A172 (cell line): ENCODE measurements around the gene CCDC88C. TPM values are rescaled to one million over a fixed set of nuclear protein-coding genes. Genes with fewer than 3 reads are reported as not detected.

Experiments used
- DNase-seq: peaks from one replicate; pipeline ENCODE4 v3.0.0-alpha.2; 2015; ENCODE audit warnings: low spot score
- total RNA-seq: library from RNA; depleted of rRNA; stranded (reverse); fragments of >200 nt; shearing (Covaris generic); gene quantifications from 2 replicates; pipeline ENCODE4 v1.2.3, GENCODE V29; 2014

Gene CCDC88C
- total RNA-seq, 1 experiment from 2014 or later = 4.7 TPM

DNA sequence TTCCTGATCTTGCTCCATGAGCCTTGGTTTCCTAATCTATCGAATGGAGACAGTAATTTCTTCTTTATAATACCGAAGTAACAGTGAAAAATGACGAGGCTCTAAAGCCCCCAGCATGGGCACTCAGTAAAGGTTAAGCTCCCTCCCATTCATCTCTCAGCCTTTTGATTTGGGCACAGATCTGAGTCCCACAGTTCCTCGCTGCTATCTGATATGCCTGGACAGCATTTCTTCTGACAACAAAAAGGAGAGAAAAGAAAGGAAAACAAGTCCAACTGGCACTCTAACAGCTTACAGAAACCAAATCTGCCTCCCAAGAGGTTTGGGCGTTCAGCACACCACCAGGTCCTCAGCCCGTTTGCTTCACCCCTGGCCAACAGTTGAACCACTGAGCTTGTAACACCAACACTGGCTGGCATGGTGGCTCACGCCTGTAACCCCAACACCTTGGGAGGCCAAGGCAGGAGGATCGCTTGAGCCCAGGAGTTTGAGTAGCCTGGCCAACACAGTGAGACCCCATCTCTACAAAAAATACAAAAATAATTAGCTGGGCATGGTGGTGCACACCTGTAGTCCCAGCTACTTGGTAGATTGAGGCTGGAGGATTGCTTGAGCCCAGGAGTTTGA lies 19.5 kb downstream of the CCDC88C start:
- DNase-seq = no peak

DNA sequence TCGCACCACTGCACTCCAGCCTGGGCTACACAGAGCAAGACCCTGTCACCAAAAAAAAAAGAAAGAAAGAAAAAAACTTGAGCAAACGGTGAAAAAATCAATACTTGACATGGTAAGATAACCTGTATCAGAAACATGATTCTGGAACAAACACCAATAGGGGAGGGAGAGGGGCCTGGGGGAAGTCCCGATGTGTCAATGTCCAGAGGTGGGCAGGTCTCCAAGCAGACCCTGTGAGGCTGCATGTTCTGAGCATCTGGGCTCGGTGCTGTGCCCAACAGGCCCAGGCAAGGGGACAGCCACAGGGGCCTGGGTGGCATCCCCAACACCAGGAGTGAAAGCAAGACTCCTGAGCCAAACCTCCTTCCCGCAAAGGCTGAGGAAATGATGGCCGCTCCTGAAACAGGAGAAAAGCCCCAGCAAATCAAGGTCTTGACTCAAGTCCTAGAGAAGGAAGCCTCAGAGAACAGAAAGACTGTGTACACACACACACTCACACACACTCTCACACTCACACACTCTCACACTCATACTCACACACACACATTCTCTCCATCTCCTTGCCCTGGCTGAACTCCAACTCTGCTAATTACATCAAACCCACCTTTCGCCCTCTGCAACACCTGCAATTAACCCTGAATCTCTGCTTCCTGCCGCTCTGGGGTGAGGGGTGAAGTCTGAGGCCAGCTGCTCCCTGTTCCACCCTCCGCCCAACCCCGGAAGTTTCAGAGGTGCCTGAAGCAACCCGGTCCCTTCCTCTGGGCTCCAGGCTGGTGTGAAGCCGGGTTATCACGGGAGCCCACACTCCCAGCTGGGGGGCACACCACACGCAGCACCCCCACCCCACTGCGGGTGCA lies 20.4 kb downstream of the CCDC88C start:
- no peak for DNase-seq

DNA sequence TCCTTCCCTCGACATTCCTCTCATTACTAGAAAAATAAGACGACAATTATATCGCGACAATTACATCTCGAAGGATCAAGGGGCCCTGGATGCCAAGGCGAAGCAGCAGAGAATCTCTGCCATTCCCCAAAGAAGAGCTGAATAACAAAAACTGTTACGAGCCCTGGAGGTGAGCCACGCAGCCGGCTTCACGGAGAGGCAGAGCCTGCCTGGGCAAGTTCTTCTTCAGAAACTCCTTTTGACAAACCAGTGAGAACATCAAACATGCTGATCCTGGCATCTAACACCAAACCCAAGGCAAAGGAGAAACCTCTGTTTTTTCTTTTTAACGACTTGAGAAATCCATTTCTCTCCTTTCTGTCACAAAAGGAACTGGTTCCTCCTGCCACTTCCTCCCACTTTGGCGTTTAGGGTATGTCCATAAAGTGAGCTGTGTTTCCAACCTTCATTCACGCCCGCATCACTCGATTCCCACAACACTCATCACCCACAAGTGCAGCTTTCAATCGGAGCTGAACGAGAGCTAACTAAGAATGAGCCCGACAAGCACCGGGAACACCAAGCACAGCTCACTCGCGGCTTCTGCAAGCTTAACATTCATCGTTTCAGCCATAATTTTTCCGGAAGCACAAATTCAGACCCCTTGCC lies 21.5 kb downstream of the CCDC88C start:
- no peak for DNase-seq

DNA sequence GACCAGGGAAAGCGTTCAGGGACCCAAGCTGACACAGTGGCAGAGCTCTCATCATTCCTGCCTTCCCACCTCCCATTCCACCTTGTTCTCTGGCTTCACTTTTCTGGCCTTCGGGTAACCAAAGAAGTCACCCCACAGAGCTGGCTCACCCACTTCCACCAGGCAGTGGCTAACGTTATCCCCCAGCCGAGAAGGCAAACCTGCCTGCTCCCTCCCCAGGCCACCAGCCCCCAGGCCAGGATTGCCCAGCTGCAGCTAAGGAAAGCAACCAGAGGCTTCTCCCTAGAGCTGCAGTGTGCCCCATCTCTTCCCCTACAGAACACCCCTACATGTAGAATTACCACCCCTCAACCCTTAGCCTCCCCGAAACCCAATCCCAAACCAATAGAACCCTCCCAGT lies 22.2 kb downstream of the CCDC88C start:
- DNase-seq = no peak

DNA sequence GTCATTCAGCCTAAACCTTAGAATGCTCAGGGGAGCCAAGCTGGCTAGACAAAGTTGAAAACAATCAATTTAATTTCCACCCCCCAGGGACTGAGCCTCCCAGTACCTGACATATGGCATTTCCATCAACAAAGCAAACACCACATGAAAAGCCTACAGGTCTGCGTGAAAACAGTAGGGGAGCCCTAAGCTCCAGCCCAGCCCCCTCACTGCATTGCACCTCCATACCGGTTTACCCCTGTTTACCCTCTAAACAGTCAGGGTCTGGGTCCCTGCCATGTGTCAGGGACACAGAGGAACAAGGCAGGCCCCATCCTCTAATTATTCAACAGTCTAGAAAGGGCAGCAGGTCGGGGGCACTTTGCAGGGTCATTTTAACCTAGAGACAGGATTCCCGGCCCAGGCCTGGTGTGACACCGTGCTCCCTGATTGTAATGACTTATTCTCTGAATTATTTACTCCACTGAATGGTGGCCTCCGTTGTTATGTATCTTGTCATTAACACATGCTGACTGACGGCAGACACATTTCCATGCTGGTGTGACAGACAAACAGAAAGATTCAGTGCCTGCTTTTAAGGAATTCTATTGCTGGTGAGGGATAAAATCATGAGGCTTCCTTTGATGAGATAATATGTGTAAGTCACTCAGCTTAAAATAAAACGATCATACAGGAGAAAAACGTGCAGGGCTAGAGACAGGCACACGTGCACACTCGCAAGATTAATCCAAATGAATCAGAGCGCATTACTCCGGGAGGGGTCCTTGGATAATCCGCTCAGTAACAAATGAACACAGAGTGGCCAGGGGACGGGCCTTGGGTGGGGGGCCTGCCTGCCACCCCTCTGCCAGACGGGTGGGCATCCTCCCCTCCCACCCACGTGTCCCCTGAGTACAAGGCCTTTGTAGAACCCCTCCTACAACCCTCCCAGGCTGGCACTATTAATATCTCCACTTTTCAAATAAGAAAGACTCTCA lies 23.2 kb downstream of the CCDC88C start:
- no peak for DNase-seq

DNA sequence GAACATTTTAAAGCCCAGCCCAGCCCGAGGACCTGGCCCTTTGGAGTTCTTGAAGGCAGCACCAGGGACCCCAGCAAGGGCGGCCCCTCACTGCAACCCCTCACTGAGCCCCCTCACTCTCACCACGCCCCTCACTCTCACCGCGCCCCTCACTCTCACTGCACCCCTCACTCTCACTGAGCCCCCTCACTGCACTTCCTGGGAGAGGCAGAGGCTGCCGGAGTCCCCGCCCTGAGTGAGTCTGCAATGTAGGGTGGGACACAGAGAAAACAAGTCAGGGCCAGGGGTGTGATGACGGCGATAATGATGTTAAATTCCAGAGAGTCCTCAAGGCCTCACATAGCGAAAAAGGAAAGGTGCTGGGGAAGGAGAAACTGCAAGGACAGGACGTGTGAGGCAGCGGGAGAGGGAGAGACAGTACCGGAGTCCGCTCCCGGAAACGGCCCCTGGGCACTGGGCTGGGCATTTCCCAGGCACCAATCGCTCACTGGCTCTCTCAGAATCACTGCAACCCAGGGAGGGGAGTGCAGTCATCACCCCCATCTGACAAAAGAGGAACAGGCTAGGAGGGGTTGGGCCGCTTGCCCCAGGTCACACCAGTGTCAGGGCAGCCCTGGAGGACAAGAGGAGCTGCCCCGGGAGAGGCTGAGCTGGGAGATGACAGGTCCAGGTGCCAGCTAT lies 24.9 kb downstream of the CCDC88C start:
- no peak for DNase-seq

DNA sequence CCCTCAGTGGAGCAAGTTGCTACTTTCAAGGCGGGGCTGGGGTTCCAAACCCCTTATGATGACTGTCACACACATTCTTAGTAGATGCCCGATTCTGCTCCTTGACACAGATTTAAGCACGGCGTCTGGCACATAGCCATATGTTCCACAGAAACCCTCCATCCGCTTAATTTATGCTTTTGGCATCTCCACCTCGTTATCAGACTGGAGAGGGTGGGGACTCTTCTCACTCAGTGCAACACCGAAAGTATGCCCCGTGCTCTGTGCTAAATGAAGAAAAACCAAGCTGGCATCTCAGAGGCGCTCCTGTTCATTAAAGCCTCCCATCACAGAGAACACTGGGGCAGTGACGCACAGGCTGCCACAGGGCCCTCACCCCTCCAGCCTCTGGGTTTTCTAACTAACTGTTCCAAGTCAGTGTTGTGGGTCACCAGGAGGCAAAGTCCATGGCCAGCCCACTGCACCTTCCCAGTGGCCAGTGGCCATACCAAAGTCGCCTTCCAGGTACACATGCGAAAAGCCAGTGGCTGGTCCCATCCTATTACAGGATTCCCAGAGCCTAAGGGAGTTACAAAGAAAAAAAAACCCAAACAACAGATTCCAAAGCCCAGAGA lies 27.3 kb downstream of the CCDC88C start:
- no peak for DNase-seq

DNA sequence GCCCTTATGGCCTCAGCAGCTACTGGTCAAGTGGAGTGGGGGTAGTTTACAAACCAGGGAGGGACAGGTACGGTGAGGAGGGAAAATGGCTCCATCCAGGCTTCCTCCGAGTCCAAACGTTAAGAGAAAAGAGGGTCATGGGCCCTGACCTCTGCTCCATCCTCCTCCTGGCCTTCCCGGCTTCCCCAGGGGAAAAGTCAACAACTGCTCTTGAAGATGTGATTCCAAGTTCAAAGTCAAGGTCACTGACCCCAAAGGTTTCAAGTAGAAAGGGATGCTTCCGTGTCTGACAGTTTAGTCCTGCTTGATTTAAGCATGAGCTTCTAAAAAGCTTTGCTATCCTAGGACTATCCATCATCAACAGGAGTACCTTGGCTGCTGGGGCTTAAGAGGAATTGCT lies 28.5 kb downstream of the CCDC88C start:
- DNase-seq = no peak

DNA sequence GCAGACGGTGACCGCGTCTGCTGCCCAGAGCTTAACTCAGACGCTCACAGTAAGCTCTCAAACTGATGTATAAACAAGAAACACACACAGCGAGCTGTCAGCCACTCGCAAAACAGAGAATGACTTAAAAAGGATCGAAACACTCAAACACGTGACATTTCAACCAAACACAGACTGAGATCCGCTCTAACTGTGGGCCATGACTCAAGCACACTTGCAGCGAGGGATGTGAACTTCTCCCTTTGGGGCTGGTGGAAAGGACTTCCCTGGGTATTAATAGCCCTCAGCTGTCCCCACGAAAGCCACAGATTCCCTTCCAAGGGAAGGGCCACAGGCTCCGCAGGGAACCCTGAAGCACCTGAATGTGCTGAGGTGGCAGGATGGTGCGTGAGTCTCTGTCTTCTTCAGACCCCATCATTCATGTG lies 29.1 kb downstream of the CCDC88C start:
- DNase-seq = no peak

DNA sequence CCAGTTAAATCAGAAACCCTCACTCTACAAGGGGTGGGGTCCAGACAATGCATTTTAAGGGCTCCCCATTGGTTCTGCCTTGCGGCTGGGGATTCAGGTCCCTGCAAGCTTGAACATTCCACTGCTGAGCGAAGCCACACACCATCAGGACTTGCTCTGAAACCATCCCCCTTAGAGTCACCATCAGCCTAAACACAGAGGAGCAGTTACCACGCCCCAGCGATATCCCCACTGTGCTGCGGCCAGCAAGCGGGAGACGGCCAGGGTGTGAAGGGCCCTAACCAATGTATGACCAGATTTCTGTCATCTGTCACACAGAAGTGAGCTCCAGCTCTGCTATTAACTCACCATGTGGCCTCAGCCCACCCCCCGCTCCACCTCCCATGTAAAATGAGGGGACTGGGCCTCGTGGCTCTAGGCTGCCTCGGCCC lies 29.7 kb downstream of the CCDC88C start:
- no peak for DNase-seq

DNA sequence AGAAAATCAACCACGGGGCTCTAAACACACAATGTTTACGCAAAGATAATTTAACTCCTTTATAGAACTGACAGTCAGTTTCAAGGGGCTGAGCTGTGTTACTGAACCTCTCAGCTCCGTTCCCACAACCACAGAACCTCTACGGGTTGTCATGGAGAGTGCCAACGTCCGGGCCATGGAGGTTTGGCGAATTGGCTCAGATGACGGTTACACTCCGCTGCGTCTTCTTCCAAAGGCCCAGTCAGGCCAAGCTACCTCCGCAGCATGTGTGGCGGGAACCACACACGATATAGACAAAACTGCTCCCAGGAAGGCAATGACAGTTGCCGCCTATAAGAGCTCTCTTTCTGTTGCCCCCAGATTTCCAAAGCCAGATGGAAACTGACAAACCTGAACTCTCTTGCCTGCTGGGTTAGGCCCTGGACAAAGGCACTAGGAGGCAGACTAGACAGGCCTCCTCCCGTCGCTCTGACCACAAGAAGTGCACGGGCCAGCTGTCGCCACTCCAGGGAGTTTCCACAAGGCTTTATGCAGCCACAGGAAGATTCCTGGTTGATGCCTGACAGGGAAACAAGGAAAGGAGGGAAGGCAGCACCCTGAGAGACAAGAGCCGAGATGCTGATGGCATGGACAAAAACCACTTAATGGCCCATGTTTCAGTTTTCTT lies 30.3 kb downstream of the CCDC88C start:
- peak; percentile 58 for DNase-seq

DNA sequence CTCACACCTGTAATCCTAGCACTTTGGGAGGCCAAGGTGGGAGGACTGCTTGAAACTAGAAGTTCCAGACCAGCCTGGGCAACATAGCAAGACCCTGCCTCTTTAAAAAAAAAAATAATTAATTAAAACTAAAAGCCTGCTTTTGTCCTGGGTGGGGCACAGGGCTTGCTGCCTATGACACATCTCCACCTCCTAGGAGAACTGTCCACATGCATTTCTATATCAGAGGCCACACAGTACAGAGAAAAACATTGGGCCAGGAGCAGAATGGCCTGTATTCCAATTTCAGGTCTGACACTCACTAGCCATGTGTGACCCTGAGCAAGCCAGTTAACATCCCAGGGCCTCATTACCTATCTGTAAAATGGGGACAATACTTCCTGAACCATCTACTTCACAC lies 31.9 kb downstream of the CCDC88C start:
- no peak for DNase-seq

DNA sequence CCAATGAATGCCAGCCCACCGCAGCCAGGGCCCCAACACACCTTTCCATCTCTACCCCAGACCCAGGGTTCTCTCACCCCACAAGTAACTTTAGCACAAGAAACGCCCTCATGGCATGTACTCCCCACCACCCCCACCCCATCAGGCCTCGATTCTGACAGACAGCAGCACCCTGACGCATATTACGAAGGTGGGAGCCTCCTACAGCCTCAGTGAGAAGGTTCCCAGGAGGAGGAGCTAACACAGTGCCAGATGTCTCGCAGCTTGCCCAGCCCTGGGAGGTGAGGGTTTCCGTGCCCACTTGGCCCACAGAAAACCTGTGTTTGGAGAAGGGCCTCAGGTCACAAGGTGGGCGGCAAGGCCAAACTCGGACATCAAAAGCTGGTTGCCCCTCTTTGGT lies 32.4 kb downstream of the CCDC88C start:
- DNase-seq = no peak

DNA sequence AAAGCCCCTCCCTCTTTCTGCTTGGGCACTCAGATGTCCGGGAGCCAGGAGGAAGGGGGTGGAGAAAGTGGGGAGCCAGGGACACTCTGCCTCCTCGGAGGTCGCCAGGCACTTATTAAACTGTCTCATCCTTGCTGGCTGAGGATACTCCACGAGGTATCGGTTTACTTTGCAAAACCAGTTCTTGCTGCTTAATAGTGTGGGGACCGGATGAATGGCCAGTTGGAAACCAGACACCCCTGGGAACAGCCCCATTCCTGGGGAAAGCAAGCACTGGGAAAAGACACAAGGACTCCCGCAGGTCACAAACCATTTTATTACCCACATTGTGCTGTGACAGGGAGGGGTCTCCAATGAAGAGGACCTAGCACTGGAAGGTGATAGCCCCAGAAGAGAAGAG lies 34.2 kb downstream of the CCDC88C start:
- no peak for DNase-seq

DNA sequence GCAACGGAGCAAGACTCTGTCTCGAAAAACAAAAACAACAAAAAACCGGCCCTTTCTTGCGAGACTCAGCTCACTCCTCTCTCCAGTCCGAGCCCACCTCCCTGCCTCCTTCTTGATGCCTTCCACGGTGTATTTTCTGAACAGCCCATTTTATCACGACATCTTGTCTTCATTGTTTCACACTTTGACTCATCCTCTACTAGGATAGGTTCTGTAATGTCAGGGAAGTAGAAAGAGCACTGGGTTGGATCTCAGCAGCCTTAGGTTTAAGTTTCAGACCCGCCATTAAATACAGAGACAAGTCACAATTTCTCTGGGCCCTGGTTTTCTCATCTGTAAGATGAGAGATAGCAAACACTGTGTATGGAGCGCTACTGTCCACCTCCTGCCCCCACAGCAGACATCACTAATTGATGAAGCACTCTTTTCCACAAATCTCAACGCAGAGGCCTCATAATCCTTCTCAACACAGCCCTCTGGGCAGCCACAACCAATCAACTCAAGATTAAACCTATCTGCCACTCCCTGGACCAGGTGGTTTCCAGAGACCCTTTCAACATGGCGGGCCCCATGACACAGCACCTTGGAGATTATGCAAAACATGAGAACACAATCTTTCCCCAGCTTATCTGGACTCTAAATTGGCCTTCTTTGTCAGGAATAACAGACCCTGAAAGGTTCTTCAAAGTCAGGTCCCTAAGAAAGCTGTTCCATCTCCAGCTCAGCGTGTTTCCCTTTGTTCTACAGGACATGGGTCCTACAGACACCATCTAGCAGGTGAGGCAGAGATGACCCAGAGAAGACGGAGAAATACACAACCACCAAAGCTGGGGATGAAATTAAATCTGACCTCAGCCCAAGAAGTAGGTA lies 35.6 kb downstream of the CCDC88C start:
- no peak for DNase-seq

DNA sequence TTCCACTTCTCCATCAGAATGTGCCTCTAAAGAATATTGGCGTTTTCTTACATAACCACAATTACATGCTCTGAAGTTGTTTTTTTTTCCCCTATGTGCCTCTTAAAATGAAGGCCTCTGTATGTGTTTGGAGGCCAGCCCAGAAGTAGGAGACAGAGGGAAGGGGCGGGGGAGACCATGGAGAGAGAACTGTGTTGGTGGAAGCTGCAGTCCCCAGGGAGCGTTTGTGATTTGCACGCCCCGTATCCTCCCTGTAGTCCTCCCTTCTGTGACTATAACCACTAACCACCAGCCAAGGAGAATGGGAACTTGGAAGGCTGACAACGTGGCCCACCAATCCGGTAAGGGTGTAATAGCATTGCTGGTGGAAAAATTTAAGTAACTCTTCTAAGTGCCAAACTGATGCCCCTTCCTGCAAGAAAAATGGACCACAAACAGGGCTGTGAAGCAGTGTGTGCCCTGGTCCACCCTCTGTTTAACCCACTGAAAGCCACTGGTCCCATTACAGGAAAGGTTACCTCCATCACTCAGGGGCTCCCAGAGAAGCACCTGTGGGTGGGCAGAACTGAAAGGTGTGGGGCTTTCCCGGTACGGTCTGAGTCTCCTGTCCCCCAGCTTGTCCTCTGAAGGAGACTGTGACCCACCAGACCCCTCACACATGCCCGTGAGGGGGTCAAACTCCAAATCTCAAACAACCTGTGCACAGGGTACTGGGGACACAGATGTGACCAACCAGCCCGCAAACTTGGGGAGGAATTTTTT lies 36.8 kb downstream of the CCDC88C start:
- DNase-seq = no peak

DNA sequence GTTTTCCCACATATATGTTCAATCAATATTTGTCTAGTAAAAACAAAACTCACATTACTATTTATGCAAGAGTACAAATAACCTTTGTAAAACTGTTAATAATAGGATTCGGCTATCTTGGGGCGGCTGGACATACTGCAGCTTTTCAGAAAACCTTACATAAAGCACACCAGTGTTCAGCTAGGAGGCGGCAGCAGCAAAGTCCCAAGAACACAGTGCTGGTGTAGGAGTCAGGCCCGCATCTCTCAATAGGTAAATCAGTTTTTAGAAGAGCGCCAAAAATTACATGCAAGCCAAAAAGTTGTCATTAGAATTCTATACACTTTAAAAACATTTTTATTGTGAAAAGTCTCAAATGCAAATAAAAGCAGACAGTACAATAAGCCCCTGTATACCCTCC lies 37.5 kb downstream of the CCDC88C start:
- no peak for DNase-seq

DNA sequence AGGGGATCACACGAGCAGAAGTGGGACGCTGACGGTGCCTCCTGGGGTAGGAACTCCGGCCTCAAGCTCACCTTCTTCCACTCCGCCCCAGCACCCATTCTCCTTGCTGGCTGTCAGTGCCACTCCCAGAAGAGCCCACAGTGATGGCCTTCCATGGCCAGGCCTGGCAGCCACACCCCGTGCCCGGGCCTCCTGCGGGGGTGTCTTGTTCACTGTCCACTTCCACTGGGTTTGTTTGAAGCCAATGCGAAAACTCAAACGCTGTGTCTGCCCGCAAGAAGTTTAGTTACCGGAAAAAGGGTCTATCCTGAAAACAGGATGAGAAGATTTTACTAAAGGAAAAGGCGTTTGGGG lies 38.1 kb downstream of the CCDC88C start:
- no peak for DNase-seq
